Measurements from ENCODE around the gene STX16. TPM values are rescaled to one million over a fixed set of nuclear protein-coding genes. Genes with fewer than 3 reads are reported as not detected.
"Not testable (repeated sequence)": the region's sequence is repeated elsewhere in the genome, so short reads cannot be mapped to it uniquely, and the experiment has no call there.

Gene STX16
- total and polyA plus RNA-seq, 7 donors: 14.6 to 126 (median 43.8) TPM

GRCh38 chr20:58646257-58646656 is 4.8 kb upstream of the STX16 start:
- intact Hi-C loops (cut with DNase I): loop anchor here (5.0 kb wide), 2 partner anchors 49 to 74 kb away; no protein-coding TSS in a partner anchor
- TF ChIP-seq CTCF (IDR thresholded peaks at IDR 0.05) (no peak), EP300 (IDR thresholded peaks at IDR 0.05) (no peak), POLR2A (IDR thresholded peaks at IDR 0.05) (no peak), POLR2AphosphoS5 (IDR thresholded peaks at IDR 0.05) (no peak)
- Histone ChIP-seq H3K27me3 (no peaks in the 10 kb centered on the region), H3K4me1 (peaks cover 0 to 53% (median 49%) of the 10 kb centered on the region in 4 donors), H3K36me3 (no peaks in the 10 kb centered on the region), H3K4me3 (no peak overlapping the region), H3K27ac (peak overlapping the region in 2 of 4 donors; percentile 96), H3K9me3 (no peaks in the 10 kb centered on the region)
- 90 to 94% methylated on average over 3 of the region's 3 CpGs for WGBS, 2 donors
- peak; percentile 40 for DNase-seq

- H3K36me3 ChIP-seq: no peaks in the 10 kb centered on the region
- TF ChIP-seq CTCF (IDR thresholded peaks at IDR 0.05) (no peak), EP300 (IDR thresholded peaks at IDR 0.05) (no peak), POLR2AphosphoS5 (IDR thresholded peaks at IDR 0.05) (no peak), POLR2A (IDR thresholded peaks at IDR 0.05) (no peak)
- DNase-seq: peak; percentile 34
- peak overlapping the region in 3 of 4 donors; percentile 62 to 96 (median 96) for H3K27ac ChIP-seq
- H3K27me3 ChIP-seq: no peaks in the 10 kb centered on the region
- WGBS, 2 donors: 87 to 94% methylated on average over 4 of the region's 4 CpGs
- H3K9me3 ChIP-seq: no peaks in the 10 kb centered on the region
- H3K4me1 ChIP-seq: peaks cover 0 to 55% (median 50%) of the 10 kb centered on the region in 4 donors
- intact Hi-C loops (cut with DNase I): loop anchor here (5.0 kb wide), 2 partner anchors 49 to 74 kb away; no protein-coding TSS in a partner anchor
- H3K4me3 ChIP-seq: no peak overlapping the region
These were observed 4.4 kb upstream of the STX16 start for GRCh38 chr20:58646703-58647102.

- peak; percentile 44 for DNase-seq
- 70 to 84% methylated on average over 7 of the region's 7 CpGs for WGBS, 2 donors
- Histone ChIP-seq H3K36me3 (no peaks in the 10 kb centered on the region), H3K27me3 (no peaks in the 10 kb centered on the region), H3K27ac (peak overlapping the region; percentile 62 to 96 (median 96)), H3K4me3 (no peak overlapping the region), H3K4me1 (peaks cover 0 to 57% (median 50%) of the 10 kb centered on the region in 4 donors), H3K9me3 (no peaks in the 10 kb centered on the region)
- no peak for TF ChIP-seq POLR2AphosphoS5 (IDR thresholded peaks at IDR 0.05)
- TF ChIP-seq CTCF (IDR thresholded peaks at IDR 0.05): no peak
- intact Hi-C loops (cut with DNase I): loop anchor here (5.0 kb wide), 2 partner anchors 50 to 75 kb away; no protein-coding TSS in a partner anchor
These were observed 3.8 kb upstream of the STX16 start for GRCh38 chr20:58647162-58647795.

- H3K4me1 ChIP-seq: peaks cover 0 to 63% (median 54%) of the 10 kb centered on the region in 4 donors
- DNase-seq: peak; percentile 66
- intact Hi-C loops (cut with DNase I): loop anchor here (5.0 kb wide), 2 partner anchors 51 to 76 kb away; no protein-coding TSS in a partner anchor
- peak in 2 of 4 donors; percentile 14 to 55 for TF ChIP-seq EP300 (IDR thresholded peaks at IDR 0.05)
- peak in 3 of 4 donors; percentile 39 to 53 (median 53) for TF ChIP-seq POLR2AphosphoS5 (IDR thresholded peaks at IDR 0.05)
- TF ChIP-seq POLR2A (IDR thresholded peaks at IDR 0.05): no peak
- no peaks in the 10 kb centered on the region for H3K36me3 ChIP-seq
- 82 to 93% methylated on average over 10 of the region's 12 CpGs for WGBS, 2 donors
- no peaks in the 10 kb centered on the region for H3K9me3 ChIP-seq
- no peaks in the 10 kb centered on the region for H3K27me3 ChIP-seq
- H3K4me3 ChIP-seq: no peak overlapping the region
- peak overlapping the region; percentile 62 to 96 (median 96) for H3K27ac ChIP-seq
These were observed 3.1 kb upstream of the STX16 start for GRCh38 chr20:58647796-58648501.

- H3K4me3 ChIP-seq, H3K27me3 ChIP-seq, H3K36me3 ChIP-seq, H3K9me3 ChIP-seq, DNase-seq: not testable (repeated sequence)
- peaks cover 0 to 68% (median 59%) of the 10 kb centered on the region in 4 donors for H3K4me1 ChIP-seq
- H3K27ac ChIP-seq: peak overlapping the region; percentile 62 to 96 (median 96)
- WGBS, 2 donors: 94% methylated on average over 6 of the region's 6 CpGs
- intact Hi-C loops (cut with DNase I): loop anchor here (5.0 kb wide), 2 partner anchors 51 to 76 kb away; no protein-coding TSS in a partner anchor
These were observed 2.6 kb upstream of the STX16 start for GRCh38 chr20:58648502-58648825.

Data from sigmoid colon (tissue), 7 donors.